HG02840 (cell line): ENCODE measurements around the gene LAMA3.

Experiments used
- ATAC-seq: cut with Tn5 transposase; IDR thresholded peaks from one replicate; pipeline ENCODE4 v1.9.1; 2021; ENCODE audit warnings: mild to moderate bottlenecking, moderate library complexity, moderate number of reproducible peaks; ENCODE audit not compliant: unreplicated experiment, low FRiP score

Gene LAMA3

GRCh38 chr18:23757437-23757733 is 68.1 kb downstream of the LAMA3 start:
- no peak for ATAC-seq

DNA sequence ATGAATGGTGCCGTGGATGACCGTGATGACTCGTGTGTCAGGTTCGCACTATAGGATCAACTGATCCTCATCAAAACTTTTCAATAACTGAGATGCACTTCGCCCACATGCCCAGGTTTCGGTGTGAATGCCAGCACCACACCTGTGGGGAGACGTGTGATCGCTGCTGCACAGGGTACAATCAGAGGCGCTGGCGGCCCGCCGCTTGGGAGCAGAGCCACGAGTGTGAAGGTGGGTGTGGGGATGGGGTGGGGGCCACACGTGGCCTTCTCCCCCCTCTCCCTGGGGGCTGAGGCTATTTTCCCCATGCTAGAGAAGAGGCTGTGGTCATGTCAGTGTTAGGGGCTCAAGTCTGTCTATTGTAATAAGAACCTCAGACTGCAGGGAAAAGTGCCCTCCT is 69.0 kb downstream of the LAMA3 start:
- ATAC-seq: no peak

- ATAC-seq: no peak
Measured at GRCh38 chr18:23761941-23762340, 72.7 kb downstream of the LAMA3 start.

GRCh38 chr18:23763343-23763742 is 74.1 kb downstream of the LAMA3 start:
- no peak for ATAC-seq

DNA sequence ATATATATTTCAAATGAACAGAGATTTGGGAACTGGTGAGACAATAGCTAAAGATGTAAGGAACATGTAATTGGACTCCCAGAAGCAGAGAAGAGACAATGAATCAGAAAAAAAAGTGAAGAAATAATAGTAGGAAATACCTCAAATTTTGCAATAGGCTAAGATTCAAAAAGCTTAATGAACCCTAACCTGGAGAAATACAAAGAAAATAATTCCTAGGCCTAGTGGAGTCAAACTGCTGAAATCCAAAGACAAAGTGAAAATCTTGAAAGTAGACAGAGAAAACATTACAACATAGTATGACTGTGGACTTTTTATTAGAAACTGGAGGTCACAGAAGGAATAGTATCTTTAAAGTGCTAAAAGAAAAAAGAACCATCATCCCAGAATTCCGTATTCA is 76.7 kb downstream of the LAMA3 start:
- no peak for ATAC-seq

DNA sequence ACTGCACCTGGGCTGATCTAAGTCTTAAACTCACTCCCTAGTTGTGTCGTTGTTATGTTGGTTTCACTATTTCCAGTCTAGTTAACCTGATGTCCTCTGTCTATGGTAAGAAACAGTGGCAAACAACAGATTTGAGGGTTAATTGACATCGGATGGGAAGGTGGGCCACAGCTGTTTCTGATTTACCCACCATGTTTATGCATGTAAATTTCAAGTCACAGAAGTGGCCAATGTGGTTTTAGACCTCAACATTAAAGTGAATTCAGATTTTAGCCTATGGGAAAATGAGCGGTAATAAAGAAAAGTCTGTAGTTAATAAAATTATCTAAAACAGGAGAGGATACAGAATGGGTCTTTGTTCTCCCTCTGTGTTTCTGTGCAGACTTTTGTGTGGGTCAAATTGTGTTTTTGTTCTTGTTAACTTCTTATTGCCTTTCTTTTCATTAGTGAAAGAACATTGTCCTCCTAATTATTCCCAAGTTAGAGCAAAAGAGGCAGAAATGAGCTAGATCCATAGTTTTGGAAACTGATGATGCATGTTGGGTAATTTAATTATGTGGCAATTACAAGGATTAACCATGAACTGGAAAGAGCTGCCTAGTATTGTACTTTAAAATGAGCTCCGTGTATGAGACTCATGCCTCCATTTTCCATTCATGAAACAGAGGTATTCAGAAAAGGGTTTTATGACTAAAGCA is 83.2 kb downstream of the LAMA3 start:
- ATAC-seq: no peak

- no peak for ATAC-seq
Measured at GRCh38 chr18:23776306-23776705, 87.1 kb downstream of the LAMA3 start.

GRCh38 chr18:23778828-23779227 is 89.6 kb downstream of the LAMA3 start:
- ATAC-seq: no peak

DNA sequence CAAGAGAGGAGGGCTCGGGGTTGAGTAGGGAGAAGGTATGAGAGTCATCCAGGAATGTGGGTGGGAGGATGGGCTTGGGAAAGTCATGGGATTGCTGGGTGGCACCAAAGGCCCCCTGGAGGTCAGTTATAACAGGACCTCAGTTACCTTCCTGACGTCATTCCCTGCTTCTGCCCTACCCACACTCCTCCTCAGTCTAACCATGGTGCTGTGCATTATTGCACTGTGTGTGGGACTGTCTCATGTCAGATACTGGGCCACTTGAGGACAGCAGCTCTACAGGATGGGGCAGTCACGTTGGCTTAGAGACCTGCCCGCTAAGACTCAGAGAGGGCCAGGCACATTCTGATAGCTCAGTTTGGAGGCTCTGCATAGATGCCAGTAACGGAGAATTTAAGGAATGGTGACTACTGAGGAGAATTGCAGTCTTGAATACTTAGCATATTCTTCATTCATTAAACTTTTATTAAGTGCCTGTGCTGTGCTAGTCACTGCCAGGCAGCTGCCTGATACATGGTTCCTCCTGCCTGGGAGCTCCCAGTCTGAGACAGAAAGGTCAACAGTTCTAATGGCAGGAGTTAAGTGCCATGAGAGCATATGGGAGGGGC is 90.5 kb downstream of the LAMA3 start:
- ATAC-seq: no peak

DNA sequence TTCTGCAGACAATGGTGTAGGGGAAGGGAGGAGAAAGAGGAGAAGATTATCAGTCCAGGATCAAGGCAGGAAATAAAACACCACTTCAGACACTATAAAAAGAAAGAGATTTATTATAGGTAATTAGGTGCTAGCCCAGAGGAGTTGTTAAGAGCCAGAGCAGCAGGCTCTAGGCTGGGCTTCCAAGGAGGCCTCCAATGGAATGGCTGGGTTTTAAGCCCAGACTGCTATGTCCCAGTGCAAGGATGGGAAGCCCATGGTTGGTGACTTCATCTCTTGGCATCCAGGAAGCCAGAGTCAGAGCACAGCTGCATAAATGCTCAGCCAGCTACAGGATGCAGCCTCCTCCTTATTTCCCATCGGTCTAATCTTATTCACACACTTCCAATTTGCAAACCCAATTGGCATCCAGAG is 95.6 kb downstream of the LAMA3 start:
- ATAC-seq: no peak

DNA sequence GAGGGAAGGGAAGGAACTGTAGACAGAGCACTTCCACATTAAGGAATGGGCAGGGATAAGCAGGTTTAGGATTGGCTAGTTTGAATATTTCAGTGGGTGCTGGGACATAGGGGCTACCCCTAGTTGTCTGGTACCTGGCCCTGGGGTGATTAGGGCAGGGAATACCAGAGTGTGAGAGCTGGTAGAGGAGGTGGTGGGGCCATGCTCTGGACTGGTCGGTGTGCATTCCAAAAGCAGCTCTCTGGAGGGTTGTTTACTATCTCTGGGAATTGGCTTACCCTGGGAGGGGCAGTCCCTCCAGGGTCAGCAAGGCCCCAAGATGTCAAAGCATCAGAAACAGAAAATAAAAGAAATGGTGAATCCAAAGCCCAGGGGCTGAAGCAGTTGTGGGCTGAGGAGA is 103.8 kb downstream of the LAMA3 start:
- no peak for ATAC-seq

DNA sequence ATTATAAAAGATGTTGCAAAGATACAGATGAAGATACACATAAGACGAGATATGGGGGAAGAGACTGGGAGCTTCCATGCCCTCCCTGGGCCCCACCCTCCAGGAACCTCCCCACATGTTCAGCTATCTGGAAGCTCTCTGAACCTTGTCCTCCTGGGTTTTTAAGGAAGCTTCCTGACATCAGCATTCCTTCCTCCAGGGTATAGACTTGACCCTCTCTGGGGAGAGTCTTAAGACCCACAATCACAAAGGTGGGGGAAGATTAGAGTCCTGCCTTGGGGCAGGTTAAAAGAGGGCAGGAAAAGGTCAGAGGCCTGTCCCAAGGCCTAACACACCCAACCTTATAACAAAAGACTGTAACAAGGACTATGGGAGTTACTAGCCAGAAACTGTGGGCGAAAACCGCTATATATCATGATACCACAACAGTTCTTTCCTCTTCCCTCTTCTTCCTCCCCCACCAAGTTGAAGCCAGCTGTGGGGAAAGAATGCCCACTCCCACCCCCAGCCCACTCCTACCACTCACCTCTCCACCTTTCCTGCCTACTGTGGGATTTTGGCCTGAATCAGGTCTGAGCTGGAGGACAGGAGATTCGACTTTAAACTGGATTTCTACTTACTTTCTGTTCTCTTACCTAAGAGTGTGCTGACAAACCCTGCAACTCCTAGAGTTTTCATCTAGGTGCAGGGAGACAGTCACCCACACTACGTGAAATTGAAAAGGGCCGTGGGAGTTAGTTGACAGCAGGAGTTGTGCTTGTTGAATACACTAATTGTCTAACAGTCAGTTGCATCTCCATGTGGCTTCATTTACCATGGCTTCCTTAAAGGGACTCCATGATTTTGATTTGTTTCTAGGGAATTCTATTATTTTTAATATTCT is 105.0 kb downstream of the LAMA3 start:
- ATAC-seq: no peak

DNA sequence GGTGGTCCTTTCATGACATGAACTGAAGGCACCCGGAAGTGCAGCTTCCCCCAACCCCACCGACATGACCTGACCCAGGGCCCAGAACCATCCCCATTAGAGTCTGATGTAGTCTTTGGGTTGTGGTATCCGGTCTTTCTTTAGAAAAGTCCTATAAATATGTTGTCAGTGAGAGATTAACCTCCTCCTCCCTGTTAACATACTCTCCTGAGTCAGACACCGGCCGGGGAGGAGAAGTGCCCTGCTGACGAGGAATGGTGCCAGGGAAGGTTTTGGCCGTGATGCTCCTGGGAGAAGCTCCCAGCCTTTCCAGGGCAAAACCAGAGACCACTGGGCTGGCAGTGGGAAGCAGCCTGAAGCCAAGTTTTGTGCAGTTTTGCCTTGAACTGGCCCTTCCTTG is 109.0 kb downstream of the LAMA3 start:
- ATAC-seq: no peak

- no peak for ATAC-seq
Measured at GRCh38 chr18:23798824-23799223, 109.6 kb downstream of the LAMA3 start.

GRCh38 chr18:23799540-23799939 is 110.3 kb downstream of the LAMA3 start:
- no peak for ATAC-seq

- ATAC-seq: no peak
Measured at GRCh38 chr18:23800902-23801301, 111.6 kb downstream of the LAMA3 start.

- no peak for ATAC-seq
Measured at GRCh38 chr18:23802817-23803216, 113.6 kb downstream of the LAMA3 start.

DNA sequence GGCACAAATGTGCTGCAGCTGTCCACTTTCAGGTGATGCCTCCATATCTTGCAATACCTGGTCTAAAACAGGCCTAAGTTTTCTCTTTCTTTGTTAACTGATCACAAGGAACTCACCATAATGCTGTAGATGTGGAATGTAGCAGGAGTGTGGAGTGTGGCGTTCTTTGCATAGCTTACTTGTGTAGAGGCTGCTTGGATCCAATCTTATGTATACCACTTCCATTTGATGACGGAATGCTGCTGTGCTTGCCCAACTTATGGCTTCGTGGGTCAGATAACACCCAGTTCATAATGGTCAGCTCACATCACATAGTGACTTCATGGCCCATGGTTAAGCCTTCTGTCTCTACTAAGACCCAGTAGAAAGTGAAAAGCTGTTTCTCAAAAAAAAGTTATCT is 114.5 kb downstream of the LAMA3 start:
- ATAC-seq: no peak

DNA sequence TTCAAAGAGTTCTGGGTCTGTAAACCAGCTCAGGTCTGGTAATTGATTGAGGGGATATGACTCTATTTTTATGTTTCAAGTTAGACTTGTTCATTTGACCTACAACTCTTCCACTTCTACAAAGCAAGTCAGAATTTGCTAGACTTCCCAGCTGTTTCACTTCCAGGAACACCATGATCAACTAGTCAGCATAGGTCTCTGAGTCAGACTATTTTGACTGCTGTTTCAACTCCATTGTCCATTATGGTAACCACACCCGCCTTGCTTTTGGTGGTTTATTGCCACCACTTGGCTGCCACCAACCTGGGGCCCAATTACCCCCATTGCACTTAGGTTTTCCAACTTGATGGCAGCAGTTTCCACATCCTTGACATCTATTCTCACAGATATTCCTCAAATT is 116.6 kb downstream of the LAMA3 start:
- ATAC-seq: no peak

GRCh38 chr18:23809415-23809814 is 120.2 kb downstream of the LAMA3 start:
- no peak for ATAC-seq

DNA sequence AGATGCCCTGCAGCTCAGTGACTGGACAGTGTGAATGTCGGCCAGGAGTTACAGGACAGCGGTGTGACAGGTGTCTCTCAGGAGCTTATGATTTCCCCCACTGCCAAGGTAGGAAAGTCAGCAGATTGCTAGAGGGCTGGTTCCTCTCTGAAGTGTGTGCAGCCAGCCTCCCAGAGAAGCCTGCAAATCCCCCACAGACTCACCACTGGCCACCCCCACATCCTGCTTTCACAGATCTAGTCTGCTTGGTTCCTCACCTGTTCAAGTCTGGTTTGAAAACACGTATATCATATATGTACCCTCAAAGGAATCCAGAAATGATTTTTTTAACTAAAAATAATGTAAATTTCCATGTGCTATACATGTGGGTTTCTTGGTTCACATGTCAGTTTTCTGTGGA is 121.1 kb downstream of the LAMA3 start:
- no peak for ATAC-seq

- ATAC-seq: no peak
Measured at GRCh38 chr18:23811176-23811575, 121.9 kb downstream of the LAMA3 start.
